ENCODE measurements around the gene TMEM51.
A peak's percentile ranks its signal among the peaks of the same experiment; 100 is the strongest.

TMEM51 gene

GRCh38 chr1:15259622-15260007 lies 106.1 kb downstream of the TMEM51 start:
- Histone ChIP-seq H3K14ac (ENCODE audit: low read length) (no peak overlapping the region), H3K27me3 (ENCODE audit: insufficient read depth, low read length) (no peaks in the 10 kb centered on the region), H2AFZ (ENCODE audit: insufficient read depth, low read length, poor library complexity) (no peak overlapping the region), H3K9me3 (ENCODE audit: insufficient read depth, low read depth, low read length) (no peaks in the 10 kb centered on the region), H4K12ac (ENCODE audit: low read depth, low read length) (no peak overlapping the region), H4K8ac (ENCODE audit: low read depth, low read length) (no peak overlapping the region), H3K4ac (ENCODE audit: low read depth, low read length) (no peak overlapping the region), H3K36me3 (ENCODE audit: control insufficient read depth in 1 of 2, insufficient read depth in 2 of 2, low read length in 2 of 2) (no peaks in the 10 kb centered on the region), H2BK5ac (ENCODE audit: low read depth, low read length, poor library complexity) (no peak overlapping the region), H2AK5ac (ENCODE audit: low read length) (no peak overlapping the region), H3K23ac (ENCODE audit: low read length) (no peak overlapping the region), H3K79me2 (ENCODE audit: control insufficient read depth, insufficient read depth, low read length, poor library complexity) (no peaks in the 10 kb centered on the region), H3K4me2 (ENCODE audit: low read length) (no peak overlapping the region), H3K27ac (ENCODE audit: low read depth, low read length) (no peak overlapping the region), H3K4me3 (ENCODE audit: low read depth, low read length) (no peak overlapping the region), H3K9ac (ENCODE audit: low read length) (no peak overlapping the region), H2BK120ac (ENCODE audit: insufficient read depth, low read length, poor library complexity) (no peak overlapping the region), H3K18ac (ENCODE audit: low read length) (no peak overlapping the region), H2BK12ac (ENCODE audit: low read length) (no peak overlapping the region), H3K4me1 (ENCODE audit: control insufficient read depth in 1 of 2, insufficient read depth in 2 of 2, low read length in 2 of 2) (peaks cover 0 to 3% of the 10 kb centered on the region in 2 experiments), H4K91ac (ENCODE audit: low read depth, low read length) (no peak overlapping the region), H3K79me1 (ENCODE audit: low read length) (no peaks in the 10 kb centered on the region)
- DNase-seq, result no peak
- no CpG with 5 or more reads among the region's 9 CpGs for whole genome bisulfite sequencing (ENCODE audit: extremely low coverage, insufficient coverage, insufficient read length)

GRCh38 chr1:15260418-15261154 lies 107.0 kb downstream of the TMEM51 start:
- no peak overlapping the region for H3K9ac ChIP-seq (ENCODE audit: low read length)
- no peak overlapping the region for H2BK12ac ChIP-seq (ENCODE audit: low read length)
- no CpG with 5 or more reads among the region's 12 CpGs for WGBS (ENCODE audit: extremely low coverage, insufficient coverage, insufficient read length)
- peaks cover 0 to 3% of the 10 kb centered on the region in 2 experiments for H3K4me1 ChIP-seq (ENCODE audit: control insufficient read depth in 1 of 2, insufficient read depth in 2 of 2, low read length in 2 of 2)
- no peak overlapping the region for H3K18ac ChIP-seq (ENCODE audit: low read length)
- no peak overlapping the region for H3K27ac ChIP-seq (ENCODE audit: low read depth, low read length)
- no peak overlapping the region for H2AFZ ChIP-seq (ENCODE audit: insufficient read depth, low read length, poor library complexity)
- H4K12ac ChIP-seq (ENCODE audit: low read depth, low read length), result no peak overlapping the region
- no peaks in the 10 kb centered on the region for H3K79me2 ChIP-seq (ENCODE audit: control insufficient read depth, insufficient read depth, low read length, poor library complexity)
- no peak overlapping the region for H3K4me2 ChIP-seq (ENCODE audit: low read length)
- H4K91ac ChIP-seq (ENCODE audit: low read depth, low read length), result no peak overlapping the region
- no peaks in the 10 kb centered on the region for H3K27me3 ChIP-seq (ENCODE audit: insufficient read depth, low read length)
- peak; percentile 13 to 59 for DNase-seq
- no peaks in the 10 kb centered on the region for H3K9me3 ChIP-seq (ENCODE audit: insufficient read depth, low read depth, low read length)
- H3K36me3 ChIP-seq (ENCODE audit: control insufficient read depth in 1 of 2, insufficient read depth in 2 of 2, low read length in 2 of 2), result no peaks in the 10 kb centered on the region
- H3K14ac ChIP-seq (ENCODE audit: low read length), result no peak overlapping the region
- no peak overlapping the region for H2BK5ac ChIP-seq (ENCODE audit: low read depth, low read length, poor library complexity)
- H4K8ac ChIP-seq (ENCODE audit: low read depth, low read length), result no peak overlapping the region
- H3K4ac ChIP-seq (ENCODE audit: low read depth, low read length), result no peak overlapping the region
- no peak overlapping the region for H2AK5ac ChIP-seq (ENCODE audit: low read length)
- H2BK120ac ChIP-seq (ENCODE audit: insufficient read depth, low read length, poor library complexity), result no peak overlapping the region
- H3K4me3 ChIP-seq (ENCODE audit: low read depth, low read length), result no peak overlapping the region
- no peak overlapping the region for H3K23ac ChIP-seq (ENCODE audit: low read length)
- no peaks in the 10 kb centered on the region for H3K79me1 ChIP-seq (ENCODE audit: low read length)

DNA sequence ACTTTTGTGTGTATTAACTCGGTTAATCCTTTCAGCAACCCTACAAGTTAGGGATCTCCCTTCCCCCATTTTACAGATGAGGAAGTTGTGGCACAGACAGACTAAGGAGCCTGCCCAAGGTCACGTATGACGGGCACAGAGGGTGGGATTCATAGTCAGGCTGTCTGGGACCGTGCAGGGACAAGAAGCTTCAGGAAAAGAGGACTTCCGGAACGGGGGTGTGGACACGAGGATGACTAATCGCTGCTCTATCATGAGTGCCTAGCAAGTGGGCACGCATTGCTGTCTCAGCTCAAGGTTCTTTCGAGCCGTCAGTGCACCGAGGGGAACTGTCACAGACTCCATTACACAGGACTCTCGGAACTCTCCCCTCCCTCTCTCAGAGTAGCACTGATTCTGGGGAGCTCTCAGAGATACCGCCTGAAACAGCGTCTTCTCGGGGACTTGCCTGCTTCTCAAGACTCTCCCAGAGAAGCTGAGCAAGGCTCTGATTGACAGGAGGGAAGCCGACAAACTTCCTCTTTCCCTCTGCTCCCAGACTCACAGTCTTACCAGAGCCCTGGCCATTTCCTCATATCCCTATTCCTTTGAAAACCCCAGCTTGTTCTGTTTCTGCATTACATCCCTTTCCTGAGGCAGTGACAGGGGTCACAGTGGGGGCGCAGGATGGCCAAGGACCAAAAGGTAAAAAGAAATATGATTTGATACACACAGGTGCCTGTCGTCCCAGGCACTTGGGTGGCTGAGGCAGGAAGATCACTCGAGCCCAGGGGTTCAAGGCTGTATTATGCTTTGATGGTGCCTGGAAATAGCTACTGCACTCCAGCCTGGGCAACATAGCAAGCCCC lies 107.8 kb downstream of the TMEM51 start:
- H3K36me3 ChIP-seq (ENCODE audit: control insufficient read depth in 1 of 2, insufficient read depth in 2 of 2, low read length in 2 of 2), result no peaks in the 10 kb centered on the region
- H3K4ac ChIP-seq (ENCODE audit: low read depth, low read length), result no peak overlapping the region
- no peaks in the 10 kb centered on the region for H3K79me1 ChIP-seq (ENCODE audit: low read length)
- H3K27me3 ChIP-seq (ENCODE audit: insufficient read depth, low read length), result no peaks in the 10 kb centered on the region
- H3K9ac ChIP-seq (ENCODE audit: low read length), result no peak overlapping the region
- no peak overlapping the region for H4K12ac ChIP-seq (ENCODE audit: low read depth, low read length)
- H3K4me3 ChIP-seq (ENCODE audit: low read depth, low read length), result no peak overlapping the region
- H3K9me3 ChIP-seq (ENCODE audit: insufficient read depth, low read depth, low read length), result no peaks in the 10 kb centered on the region
- peak; percentile 35 to 55 for DNase-seq
- no peak overlapping the region for H2BK5ac ChIP-seq (ENCODE audit: low read depth, low read length, poor library complexity)
- no peak overlapping the region for H2BK12ac ChIP-seq (ENCODE audit: low read length)
- peaks cover 0 to 3% of the 10 kb centered on the region in 2 experiments for H3K4me1 ChIP-seq (ENCODE audit: control insufficient read depth in 1 of 2, insufficient read depth in 2 of 2, low read length in 2 of 2)
- H2BK120ac ChIP-seq (ENCODE audit: insufficient read depth, low read length, poor library complexity), result no peak overlapping the region
- no CpG with 5 or more reads among the region's 20 CpGs for WGBS (ENCODE audit: extremely low coverage, insufficient coverage, insufficient read length)
- H3K79me2 ChIP-seq (ENCODE audit: control insufficient read depth, insufficient read depth, low read length, poor library complexity), result no peaks in the 10 kb centered on the region
- no peak overlapping the region for H3K4me2 ChIP-seq (ENCODE audit: low read length)
- H3K14ac ChIP-seq (ENCODE audit: low read length), result no peak overlapping the region
- H3K18ac ChIP-seq (ENCODE audit: low read length), result no peak overlapping the region
- H3K23ac ChIP-seq (ENCODE audit: low read length), result no peak overlapping the region
- H2AFZ ChIP-seq (ENCODE audit: insufficient read depth, low read length, poor library complexity), result no peak overlapping the region
- no peak overlapping the region for H4K8ac ChIP-seq (ENCODE audit: low read depth, low read length)
- H4K91ac ChIP-seq (ENCODE audit: low read depth, low read length), result no peak overlapping the region
- H3K27ac ChIP-seq (ENCODE audit: low read depth, low read length), result no peak overlapping the region
- H2AK5ac ChIP-seq (ENCODE audit: low read length), result no peak overlapping the region

DNA sequence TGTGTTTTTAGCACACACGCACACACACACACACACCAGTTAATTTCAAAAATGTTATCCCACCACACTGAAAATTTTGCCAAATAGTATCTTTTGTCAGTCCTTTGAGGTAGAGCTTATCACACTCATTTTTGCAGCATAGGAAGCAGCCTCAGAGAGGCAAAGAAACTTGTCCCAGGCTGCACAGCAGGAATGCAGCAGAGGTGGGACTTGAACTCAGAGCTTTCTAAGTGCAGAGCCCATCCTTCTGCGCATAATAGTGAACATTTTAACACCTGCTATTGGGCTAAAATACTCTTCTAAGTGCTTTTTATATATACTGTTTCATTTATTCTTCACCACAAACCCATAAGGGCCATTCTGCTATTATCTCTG lies 108.4 kb downstream of the TMEM51 start:
- no peaks in the 10 kb centered on the region for H3K27me3 ChIP-seq (ENCODE audit: insufficient read depth, low read length)
- H3K4me2 ChIP-seq (ENCODE audit: low read length), result no peak overlapping the region
- H4K91ac ChIP-seq (ENCODE audit: low read depth, low read length), result no peak overlapping the region
- H2AFZ ChIP-seq (ENCODE audit: insufficient read depth, low read length, poor library complexity), result no peak overlapping the region
- H3K4ac ChIP-seq (ENCODE audit: low read depth, low read length), result no peak overlapping the region
- no peak overlapping the region for H3K14ac ChIP-seq (ENCODE audit: low read length)
- no peak overlapping the region for H2BK5ac ChIP-seq (ENCODE audit: low read depth, low read length, poor library complexity)
- no peak overlapping the region for H4K12ac ChIP-seq (ENCODE audit: low read depth, low read length)
- no peak overlapping the region for H3K27ac ChIP-seq (ENCODE audit: low read depth, low read length)
- peaks cover 0 to 3% of the 10 kb centered on the region in 2 experiments for H3K4me1 ChIP-seq (ENCODE audit: control insufficient read depth in 1 of 2, insufficient read depth in 2 of 2, low read length in 2 of 2)
- no peaks in the 10 kb centered on the region for H3K36me3 ChIP-seq (ENCODE audit: control insufficient read depth in 1 of 2, insufficient read depth in 2 of 2, low read length in 2 of 2)
- H3K23ac ChIP-seq (ENCODE audit: low read length), result no peak overlapping the region
- DNase-seq, result no peak
- H3K4me3 ChIP-seq (ENCODE audit: low read depth, low read length), result no peak overlapping the region
- H2AK5ac ChIP-seq (ENCODE audit: low read length), result no peak overlapping the region
- no peak overlapping the region for H3K9ac ChIP-seq (ENCODE audit: low read length)
- H2BK12ac ChIP-seq (ENCODE audit: low read length), result no peak overlapping the region
- WGBS (ENCODE audit: extremely low coverage, insufficient coverage, insufficient read length), result no CpG with 5 or more reads among the region's 2 CpGs
- no peaks in the 10 kb centered on the region for H3K79me1 ChIP-seq (ENCODE audit: low read length)
- no peak overlapping the region for H2BK120ac ChIP-seq (ENCODE audit: insufficient read depth, low read length, poor library complexity)
- H4K8ac ChIP-seq (ENCODE audit: low read depth, low read length), result no peak overlapping the region
- H3K9me3 ChIP-seq (ENCODE audit: insufficient read depth, low read depth, low read length), result no peaks in the 10 kb centered on the region
- H3K18ac ChIP-seq (ENCODE audit: low read length), result no peak overlapping the region
- H3K79me2 ChIP-seq (ENCODE audit: control insufficient read depth, insufficient read depth, low read length, poor library complexity), result no peaks in the 10 kb centered on the region
